Measurements from ENCODE around the gene LRRC8A. TPM values are rescaled to one million over a fixed set of nuclear protein-coding genes. Genes with fewer than 3 reads are reported as not detected.

Gene LRRC8A
- total RNA-seq, 1 donor from 2014 or later = 67.2 TPM

DNA sequence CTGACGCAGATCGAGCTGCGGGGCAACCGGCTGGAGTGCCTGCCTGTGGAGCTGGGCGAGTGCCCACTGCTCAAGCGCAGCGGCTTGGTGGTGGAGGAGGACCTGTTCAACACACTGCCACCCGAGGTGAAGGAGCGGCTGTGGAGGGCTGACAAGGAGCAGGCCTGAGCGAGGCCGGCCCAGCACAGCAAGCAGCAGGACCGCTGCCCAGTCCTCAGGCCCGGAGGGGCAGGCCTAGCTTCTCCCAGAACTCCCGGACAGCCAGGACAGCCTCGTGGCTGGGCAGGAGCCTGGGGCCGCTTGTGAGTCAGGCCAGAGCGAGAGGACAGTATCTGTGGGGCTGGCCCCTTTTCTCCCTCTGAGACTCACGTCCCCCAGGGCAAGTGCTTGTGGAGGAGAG, 34.3 kb downstream of the LRRC8A start:
- peak; percentile 46 for ATAC-seq
- intact Hi-C loops (cut with DNase I) = loop anchor here (5.0 kb wide), 1 partner anchor 34 kb away; the partner anchor contains the start of genes KYAT1 and LRRC8A
- no peak for DNase-seq (ENCODE audit: low spot score)

DNA sequence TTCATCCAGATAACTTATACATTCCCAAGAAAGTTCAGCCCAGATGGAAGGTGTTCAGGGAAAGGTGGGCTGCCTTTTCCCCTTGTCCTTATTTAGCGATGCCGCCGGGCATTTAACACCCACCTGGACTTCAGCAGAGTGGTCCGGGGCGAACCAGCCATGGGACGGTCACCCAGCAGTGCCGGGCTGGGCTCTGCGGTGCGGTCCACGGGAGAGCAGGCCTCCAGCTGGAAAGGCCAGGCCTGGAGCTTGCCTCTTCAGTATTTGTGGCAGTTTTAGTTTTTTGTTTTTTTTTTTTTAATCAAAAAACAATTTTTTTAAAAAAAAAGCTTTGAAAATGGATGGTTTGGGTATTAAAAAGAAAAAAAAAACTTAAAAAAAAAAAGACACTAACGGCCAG, 34.8 kb downstream of the LRRC8A start:
- ATAC-seq (no peak), DNase-seq (ENCODE audit: low spot score) (no peak)
- intact Hi-C loops (cut with DNase I) = loop anchor here (5.0 kb wide), 1 partner anchor 34 kb away; the partner anchor contains the start of genes KYAT1 and LRRC8A

DNA sequence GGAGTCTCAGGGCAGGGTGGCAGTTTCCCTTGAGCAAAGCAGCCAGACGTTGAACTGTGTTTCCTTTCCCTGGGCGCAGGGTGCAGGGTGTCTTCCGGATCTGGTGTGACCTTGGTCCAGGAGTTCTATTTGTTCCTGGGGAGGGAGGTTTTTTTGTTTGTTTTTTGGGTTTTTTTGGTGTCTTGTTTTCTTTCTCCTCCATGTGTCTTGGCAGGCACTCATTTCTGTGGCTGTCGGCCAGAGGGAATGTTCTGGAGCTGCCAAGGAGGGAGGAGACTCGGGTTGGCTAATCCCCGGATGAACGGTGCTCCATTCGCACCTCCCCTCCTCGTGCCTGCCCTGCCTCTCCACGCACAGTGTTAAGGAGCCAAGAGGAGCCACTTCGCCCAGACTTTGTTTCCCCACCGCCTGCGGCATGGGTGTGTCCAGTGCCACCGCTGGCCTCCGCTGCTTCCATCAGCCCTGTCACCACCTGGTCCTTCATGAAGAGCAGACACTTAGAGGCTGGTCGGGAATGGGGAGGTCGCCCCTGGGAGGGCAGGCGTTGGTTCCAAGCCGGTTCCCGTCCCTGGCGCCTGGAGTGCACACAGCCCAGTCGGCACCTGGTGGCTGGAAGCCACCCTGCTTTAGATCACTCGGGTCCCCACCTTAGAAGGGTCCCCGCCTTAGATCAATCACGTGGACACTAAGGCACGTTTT, 35.4 kb downstream of the LRRC8A start:
- intact Hi-C loops (cut with DNase I) = loop anchor here (5.0 kb wide), 1 partner anchor 35 kb away; the partner anchor contains the start of genes KYAT1 and LRRC8A
- peak; percentile 89 for DNase-seq (ENCODE audit: low spot score)
- ATAC-seq = peak; percentile 80

DNA sequence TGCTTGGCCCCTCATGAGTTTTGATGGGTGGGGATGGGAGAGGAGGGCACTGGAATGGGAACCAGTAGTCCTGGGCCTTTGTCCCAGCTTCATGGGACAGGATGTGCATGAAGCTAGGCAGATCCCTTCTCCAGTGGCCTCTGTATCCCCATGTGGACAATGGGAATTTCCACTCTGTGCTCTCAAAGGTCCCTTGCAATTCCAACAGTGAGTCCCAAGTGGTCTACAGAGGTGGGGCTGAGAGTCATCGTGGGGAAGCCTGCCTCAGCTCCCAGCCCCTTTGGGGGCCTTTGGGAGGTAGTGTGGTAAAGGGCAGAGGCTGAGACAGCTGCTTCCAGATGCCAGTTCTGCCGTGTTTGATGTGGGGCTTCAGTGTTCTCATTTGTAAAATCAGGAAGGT, 37.0 kb downstream of the LRRC8A start:
- no peak for ATAC-seq
- intact Hi-C loops (cut with DNase I) = loop anchor here (5.0 kb wide), 1 partner anchor 37 kb away; the partner anchor contains the start of genes KYAT1 and LRRC8A
- no peak for DNase-seq (ENCODE audit: low spot score)

DNA sequence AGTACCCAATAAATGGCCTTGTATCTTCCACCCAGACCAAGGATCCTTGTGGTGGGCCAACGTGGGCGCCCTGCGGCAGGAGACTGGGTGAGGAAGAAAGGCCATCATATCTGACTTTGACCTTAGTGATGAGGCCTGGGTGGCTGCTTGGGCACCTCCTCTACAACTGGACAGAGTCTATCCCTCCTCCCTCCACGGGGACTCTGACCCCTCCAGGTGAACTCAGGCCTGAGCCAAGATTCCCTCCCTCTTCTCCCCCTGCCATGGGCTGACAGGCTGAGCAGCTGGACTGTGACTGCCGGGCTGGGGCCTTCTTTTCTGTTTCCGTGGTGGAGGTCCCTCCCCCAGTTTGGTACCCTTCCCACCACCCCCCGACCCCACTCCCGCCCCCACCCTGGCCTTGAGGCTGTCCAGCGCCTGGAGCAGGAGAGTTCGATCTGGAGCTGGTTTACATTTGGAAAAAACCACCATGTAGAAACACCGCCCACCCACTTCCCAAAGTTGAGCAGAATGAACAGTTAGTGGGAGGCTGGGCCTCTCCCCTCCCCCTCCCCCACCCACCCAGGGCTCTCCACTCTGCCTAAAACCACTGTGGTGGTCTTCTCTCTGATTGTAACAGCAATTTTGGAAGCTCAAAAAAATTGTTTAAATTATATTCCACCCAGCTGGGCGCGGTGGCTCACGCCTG, 37.6 kb downstream of the LRRC8A start:
- ATAC-seq (no peak), DNase-seq (ENCODE audit: low spot score) (no peak)
- intact Hi-C loops (cut with DNase I) = loop anchor here (5.0 kb wide), 1 partner anchor 37 kb away; the partner anchor contains the start of genes KYAT1 and LRRC8A

DNA sequence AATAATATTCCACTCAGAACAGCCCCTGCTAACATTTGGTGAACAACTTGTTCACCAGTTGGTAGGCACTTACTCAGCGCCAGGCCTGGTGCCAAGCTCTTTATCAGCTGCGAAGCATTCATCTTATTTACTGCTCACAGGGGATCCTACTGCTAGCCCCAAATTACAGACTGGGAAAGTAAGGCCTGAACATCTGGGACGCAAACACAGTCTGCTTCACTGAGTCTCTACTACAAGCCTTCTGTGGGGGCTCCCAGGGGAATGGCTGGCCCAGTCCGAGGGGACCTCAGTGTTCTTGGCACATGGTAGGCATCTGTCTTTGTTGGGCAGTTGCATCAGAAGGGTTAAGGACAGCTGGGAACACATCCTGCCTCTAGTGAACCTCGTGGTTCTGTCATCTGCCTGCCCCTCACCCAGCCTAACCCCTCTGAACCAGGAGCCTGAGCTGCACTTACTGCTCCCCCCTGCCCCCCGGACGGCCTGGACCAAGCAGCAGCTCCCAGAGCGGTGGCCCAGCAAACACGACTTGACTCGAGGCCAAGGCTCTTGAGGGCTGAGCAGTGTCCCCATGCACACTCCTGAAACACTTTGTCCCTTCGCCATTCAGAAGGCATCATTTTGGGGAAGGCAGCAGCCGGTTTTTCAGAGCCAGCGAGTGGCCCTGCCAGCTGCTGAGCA, 38.6 kb downstream of the LRRC8A start, which contains the start of gene PHYHD1:
PHYHD1 (plus strand) TSS at position 602 of the 678 bp plus-strand sequence. CDS start 1,342 bp downstream, outside the sequence.
- DNase-seq (ENCODE audit: low spot score) (no peak), ATAC-seq (peak; percentile 11)
- intact Hi-C loops (cut with DNase I) = no loop called here

DNA sequence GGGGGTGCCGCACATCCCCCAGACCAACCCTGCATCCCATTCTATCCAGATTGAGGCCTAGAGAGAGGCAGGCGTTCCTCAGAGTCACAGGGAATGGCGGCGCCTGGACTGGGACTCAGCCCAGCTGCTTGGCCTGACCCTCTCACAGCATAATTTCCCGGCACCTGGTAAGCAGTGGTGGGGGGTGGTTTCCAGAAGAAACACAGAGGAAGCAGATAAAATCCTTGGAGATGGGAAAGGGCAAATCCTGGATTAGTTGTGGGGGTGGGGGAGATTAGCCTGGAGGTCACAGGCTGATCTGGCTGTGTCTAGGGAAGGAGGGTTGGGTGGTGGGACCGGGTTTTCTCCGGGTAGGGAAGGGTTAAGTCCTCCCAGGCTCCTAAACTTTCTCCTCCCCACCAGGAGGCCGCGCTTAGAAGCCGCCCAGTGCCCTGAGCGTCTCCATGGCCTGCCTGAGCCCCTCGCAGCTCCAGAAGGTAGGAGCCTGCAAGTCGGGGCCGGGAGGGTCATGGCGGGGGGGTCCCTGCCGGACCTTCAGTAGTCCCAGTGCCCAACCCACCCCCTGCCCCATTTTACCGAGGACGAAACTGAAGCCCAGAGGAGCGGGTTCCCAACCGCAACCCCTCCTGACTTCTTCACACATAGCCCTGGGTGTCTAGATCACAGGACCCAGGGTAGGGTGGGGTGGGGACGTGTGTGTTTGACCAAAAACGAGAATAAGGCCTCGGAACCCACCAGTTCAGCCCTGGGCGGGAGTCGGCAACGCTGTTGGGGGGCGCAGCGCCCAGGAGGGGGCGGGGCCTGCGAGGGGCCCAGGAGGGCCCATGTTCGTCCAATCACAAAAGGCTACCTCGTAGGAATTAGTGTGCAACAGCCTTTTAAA, 40.2 kb downstream of the LRRC8A start:
- DNase-seq (ENCODE audit: low spot score) = peak; percentile 81
- intact Hi-C loops (cut with DNase I) = no loop called here

DNA sequence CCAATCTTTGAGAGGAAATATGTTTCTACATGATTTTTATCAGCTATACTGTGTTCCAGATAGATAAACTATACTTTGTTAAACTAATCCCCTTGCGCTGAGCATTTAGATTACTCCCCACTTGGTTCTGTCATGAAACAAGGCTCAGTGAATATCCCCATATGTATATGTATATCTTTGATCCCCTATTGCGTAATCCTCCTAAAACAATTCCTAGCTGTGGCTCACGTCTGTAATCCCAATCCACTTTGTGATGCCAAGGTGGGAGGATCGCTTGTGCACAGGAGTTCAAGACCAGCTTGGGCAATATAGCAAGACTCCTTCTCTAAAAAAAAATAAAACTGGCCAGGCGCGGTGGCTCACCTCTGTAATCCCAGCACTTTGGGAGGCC, 41.6 kb downstream of the LRRC8A start:
- DNase-seq (ENCODE audit: low spot score) (no peak), ATAC-seq (no peak)
- intact Hi-C loops (cut with DNase I) = no loop called here

More for the DNA sequence above, 40.2 kb downstream of the LRRC8A start:
- peak; percentile 87 for ATAC-seq

DNA sequence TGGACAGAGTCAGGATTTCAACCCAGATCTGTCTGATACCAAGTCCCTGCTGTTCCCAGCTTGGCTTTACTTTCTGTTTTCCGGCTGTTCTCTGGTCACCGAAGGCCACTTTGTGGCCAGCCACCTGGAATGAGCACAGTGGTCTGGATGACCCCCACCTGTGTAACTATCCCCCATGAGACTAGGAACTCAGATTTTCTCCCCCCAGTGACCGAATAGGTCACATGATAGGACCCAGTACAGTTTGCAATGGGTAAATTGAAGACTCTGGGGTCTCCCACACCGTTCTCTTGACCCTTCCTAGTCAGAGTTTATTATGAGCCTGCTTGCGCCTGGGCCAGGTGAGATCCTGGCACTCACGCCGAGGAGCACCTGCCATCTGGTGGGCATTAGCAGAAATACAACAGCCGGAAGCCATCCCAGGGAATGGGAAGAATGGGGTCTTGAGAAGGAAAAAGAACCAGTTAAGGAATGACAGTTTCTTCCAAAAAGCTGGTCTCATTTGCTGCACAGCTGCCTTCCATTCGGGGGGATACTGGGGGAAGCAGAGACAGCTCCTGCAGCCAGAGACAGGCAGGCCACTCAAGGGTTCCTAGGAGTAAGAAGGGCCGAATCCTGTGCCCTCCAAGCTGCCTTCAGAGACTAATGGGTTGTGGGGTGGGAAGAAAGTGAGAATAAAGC, 45.9 kb downstream of the LRRC8A start:
- ATAC-seq = peak; percentile 81
- DNase-seq (ENCODE audit: low spot score) = no peak
- intact Hi-C loops (cut with DNase I) = loop anchor here (5.0 kb wide), 1 partner anchor 66 kb away; no protein-coding TSS in a partner anchor

DNA sequence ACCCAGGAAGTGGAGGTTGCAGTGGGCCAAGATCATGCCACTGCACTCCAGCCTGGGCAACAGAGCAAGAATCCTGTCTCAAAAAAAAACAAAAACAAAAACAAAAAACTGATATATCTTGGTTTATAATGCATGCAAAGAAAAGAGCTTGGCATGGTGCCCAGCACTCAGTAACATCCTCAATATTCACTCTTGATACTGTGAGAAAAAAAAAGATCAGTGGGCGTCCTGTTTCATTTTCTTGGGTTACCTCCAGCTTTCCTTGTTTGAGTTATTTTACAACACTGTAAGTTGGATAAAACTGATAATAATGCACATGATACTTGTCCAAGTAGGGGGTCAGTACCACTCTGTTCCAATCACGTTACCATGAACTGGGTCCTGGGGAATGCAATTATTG, 46.7 kb downstream of the LRRC8A start:
- DNase-seq (ENCODE audit: low spot score) = no peak
- intact Hi-C loops (cut with DNase I) = loop anchor here (5.0 kb wide), 1 partner anchor 66 kb away; no protein-coding TSS in a partner anchor
- ATAC-seq = no peak

DNA sequence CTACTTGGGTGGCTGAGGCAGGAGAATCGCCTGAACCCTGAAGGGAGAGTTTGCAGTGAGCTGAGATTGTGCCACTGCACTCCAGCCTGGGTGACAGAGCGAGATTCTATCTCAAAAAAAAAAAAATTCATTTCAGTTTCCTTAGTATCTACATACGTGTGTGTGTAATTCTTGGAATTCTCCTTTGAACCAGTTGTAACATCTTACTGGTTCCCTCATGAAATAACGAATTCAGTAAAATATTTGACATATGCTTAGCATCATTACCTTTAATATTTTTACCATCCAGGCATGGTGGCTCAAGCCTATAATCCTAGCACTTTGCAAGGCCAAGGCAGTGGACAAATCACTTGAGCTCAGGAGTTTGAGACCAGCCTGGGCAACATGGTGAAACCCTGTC, 47.6 kb downstream of the LRRC8A start:
- no peak for ATAC-seq
- intact Hi-C loops (cut with DNase I) = loop anchor here (5.0 kb wide), 1 partner anchor 67 kb away; no protein-coding TSS in a partner anchor
- DNase-seq (ENCODE audit: low spot score) = no peak

DNA sequence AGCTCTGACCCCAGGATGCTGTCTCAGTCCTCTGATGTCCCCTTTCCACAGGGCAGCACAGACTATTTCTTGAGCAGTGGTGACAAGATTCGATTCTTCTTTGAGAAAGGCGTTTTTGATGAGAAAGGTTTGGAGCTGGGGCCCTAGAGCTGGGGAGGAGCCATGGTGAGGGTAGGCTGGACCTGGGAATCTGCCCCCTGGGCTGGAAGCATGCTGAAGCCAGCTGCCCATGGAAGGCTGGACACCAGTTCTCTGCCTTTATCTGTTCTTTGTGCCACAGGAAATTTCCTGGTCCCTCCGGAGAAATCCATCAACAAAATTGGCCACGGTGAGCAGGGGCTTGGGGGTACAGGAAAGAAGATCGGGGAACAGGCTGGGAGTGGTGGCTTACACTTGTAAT, 51.8 kb downstream of the LRRC8A start:
- intact Hi-C loops (cut with DNase I) = no loop called here
- DNase-seq (ENCODE audit: low spot score) (no peak), ATAC-seq (no peak)

DNA sequence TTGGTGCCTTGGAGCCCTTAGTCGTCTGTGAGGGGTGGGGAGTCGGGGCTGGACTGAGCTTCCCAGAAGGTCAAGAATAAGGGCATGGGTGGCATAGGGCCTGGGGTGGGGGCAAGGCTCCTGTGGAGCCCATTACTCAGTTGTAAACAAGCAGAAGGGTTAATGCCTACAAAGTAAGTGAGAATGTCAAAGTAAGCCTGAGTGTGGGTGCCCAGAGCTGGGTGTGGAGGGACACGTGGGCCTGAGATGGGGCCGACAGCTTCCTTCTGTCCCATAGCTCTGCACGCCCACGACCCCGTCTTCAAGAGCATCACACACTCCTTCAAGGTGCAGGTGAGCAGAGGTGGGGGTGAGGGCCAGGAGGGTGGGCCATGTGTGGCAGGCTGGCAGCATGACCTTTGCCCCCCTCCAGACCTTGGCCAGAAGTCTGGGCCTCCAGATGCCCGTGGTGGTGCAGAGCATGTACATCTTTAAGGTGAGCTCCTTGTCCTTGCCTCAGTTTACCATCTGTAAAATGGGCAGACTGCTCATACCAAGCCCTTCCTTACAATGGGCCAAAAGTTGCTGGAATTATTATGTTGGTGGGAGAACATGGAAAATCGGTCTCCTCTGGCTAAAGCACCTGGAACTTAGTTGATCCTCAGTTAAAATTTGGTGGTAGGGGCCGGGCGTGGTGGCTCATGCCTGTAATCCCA, 54.4 kb downstream of the LRRC8A start:
- DNase-seq (ENCODE audit: low spot score) = no peak
- intact Hi-C loops (cut with DNase I) = no loop called here
- ATAC-seq = no peak

DNA sequence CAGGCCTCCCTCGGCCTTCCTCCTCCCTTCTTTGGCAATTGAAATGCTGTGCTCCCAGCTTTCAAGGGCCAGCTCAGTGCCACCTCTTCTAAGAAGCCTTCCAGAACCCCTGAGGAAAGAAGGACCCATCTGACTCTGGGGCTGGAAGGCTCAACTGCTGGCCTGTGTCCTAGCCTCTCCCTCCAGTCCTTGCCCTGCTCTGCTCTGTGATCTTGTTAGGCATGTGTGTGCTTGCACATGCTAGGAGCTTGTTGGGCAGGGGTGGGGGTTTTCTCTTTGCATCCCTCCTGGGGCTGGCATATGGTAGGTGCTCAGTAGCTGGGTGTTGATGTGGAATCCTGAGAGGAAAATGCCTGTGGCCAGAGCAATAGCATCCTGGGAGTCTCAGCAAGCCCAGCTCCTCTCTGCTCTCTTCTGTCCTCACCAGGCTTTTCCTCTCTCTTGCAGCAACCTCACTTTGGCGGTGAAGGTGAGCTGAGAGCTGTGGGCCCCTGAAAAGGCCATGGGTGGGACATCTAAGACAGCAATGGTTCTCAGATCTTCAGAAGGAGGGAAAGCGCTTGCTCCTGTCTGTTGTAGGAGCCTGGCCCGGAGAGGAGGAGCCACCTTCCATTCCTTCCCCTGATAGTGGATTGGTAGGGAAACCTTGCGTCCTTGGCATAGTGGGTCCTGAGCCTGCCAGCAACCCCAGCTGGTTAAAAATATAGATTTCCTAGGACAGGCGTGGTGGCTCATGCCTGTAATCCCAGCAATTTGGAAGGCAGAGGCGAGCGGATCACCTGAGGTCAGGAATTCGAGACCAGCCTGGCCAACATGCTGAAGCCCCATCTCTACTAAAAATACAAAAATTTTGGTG, 55.6 kb downstream of the LRRC8A start:
- no peak for ATAC-seq
- no peak for DNase-seq (ENCODE audit: low spot score)
- intact Hi-C loops (cut with DNase I) = no loop called here

DNA sequence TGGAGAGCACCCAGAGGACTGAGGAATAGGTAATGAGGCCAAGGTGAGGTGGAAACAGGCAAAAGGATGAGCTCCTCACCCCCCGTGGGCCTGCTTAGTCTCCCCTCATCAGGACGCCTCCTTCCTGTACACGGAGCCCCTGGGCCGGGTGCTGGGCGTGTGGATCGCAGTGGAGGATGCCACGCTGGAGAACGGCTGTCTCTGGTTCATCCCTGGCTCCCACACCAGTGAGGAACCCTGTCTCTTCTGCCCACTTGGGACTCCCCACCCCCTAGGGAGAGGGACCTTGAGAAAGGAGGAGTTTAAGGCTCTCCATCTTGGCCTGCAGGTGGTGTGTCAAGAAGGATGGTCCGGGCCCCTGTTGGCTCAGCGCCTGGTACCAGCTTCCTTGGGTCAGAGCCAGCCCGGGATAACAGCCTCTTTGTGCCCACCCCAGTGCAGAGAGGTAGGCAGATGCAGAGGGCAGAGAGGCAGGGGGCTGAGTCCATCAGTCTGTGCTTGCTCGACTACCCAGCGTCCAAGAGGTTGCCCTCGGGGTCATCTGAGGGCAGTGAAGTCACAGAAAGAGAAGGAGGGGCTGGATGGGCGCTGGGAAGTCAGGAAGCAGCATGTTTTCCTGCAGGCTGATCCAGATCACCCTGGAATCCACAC, 58.5 kb downstream of the LRRC8A start:
- no peak for ATAC-seq
- intact Hi-C loops (cut with DNase I) = no loop called here
- no peak for DNase-seq (ENCODE audit: low spot score)

All from sciatic nerve (tissue), 2 donors.